HCT116 (cell line): ENCODE measurements around the gene EDEM1. TPM values are rescaled to one million over a fixed set of nuclear protein-coding genes. Genes with fewer than 3 reads are reported as not detected.

Experiments used
- ATAC-seq: fragments of 200-7000 bp; cut with Tn5 transposase; 2 replicates; pipeline ENCODE4 v1.9.1; 2020; ENCODE audit warnings: mild to moderate bottlenecking, moderate library complexity
- BruUV-seq: library from RNA; stranded (reverse); fragments of 400-500 nt; replicated peaks from 2 replicates; lab custom pipeline; 2021; lab: Mats Ljungman, UMichigan
- CTCF ChIA-PET: fragments of 300-600 bp; sonication (Branson Sonifier 250); formaldehyde crosslinking; loops from one replicate; lab custom pipeline; 2021; ENCODE audit warnings: antibody characterized with exemption; lab: Charles Lee
- POLR2A ChIA-PET: fragments of 300-600, 350-600 bp; sonication (Branson Sonifier 250); formaldehyde crosslinking; loops from one replicate; lab custom pipeline; 2021; ENCODE audit warnings: antibody characterized with exemption; lab: Charles Lee
- RAD21 ChIA-PET, 2 experiments: fragments of 300-600 bp; sonication (Branson Sonifier 250); formaldehyde crosslinking; loops; one replicate each; lab custom pipeline; 2023; ENCODE audit warnings: low total read pairs in 2 of 2; ENCODE audit not compliant: uncharacterized antibody in 2 of 2, unreplicated experiment in 2 of 2, low non-redundant PET in 1 of 2; lab: Charles Lee
- DNase-seq: peaks from one replicate; pipeline ENCODE4 v3.0.0-alpha.2; 2010; ENCODE audit warnings: low read depth, low spot score
- H2AFZ ChIP-seq: fragments of 200-600 bp; shearing (Covaris generic), sonication (generic); 2 replicates; pipeline ENCODE4 v1.6.1; 2017; ENCODE audit warnings: low read depth, mixed run types, mixed read lengths, antibody characterized with exemption, low read length; ENCODE audit not compliant: poor library complexity, severe bottlenecking
- H3K27ac ChIP-seq: 2 replicates; pipeline ENCODE4 v1.5.1; 2012; ENCODE audit warnings: low read depth, low read length
- H3K27me3 ChIP-seq: fragments of 200-600 bp; sonication (generic); 2 replicates; pipeline ENCODE4 v1.6.1; 2016; ENCODE audit warnings: mixed run types, low read length, mixed read lengths; ENCODE audit not compliant: insufficient read depth
- H3K36me3 ChIP-seq, 2 experiments: fragments of 200-500 bp in 1 of 2; fragments of 200-600 bp in 1 of 2; sonication (Bioruptor generic) in 1 of 2; sonication (generic) in 1 of 2; 2 replicates each; pipeline versions ENCODE4 v1.5.1 to v1.6.1; 2014 to 2016; ENCODE audit warnings: low read length in 2 of 2, inconsistent platforms in 1 of 2, mixed read lengths in 1 of 2, mixed run types in 1 of 2; ENCODE audit not compliant: insufficient read depth in 2 of 2, control insufficient read depth in 1 of 2
- H3K4me1 ChIP-seq, 2 experiments: fragments of 200-600 bp in 1 of 2; sonication (generic) in 1 of 2; 2 replicates each; pipeline versions ENCODE4 v1.5.1 to v1.6.1; 2012 to 2017; ENCODE audit warnings: low read length in 2 of 2, inconsistent platforms in 1 of 2, mild to moderate bottlenecking in 1 of 2, mixed read lengths in 1 of 2, mixed run types in 1 of 2, moderate library complexity in 1 of 2; ENCODE audit not compliant: insufficient read depth in 2 of 2, control insufficient read depth in 1 of 2
- H3K4me2 ChIP-seq: fragments of 200-600 bp; sonication (generic); 2 replicates; pipeline ENCODE4 v1.6.1; 2017; ENCODE audit warnings: mixed run types, low read length, mixed read lengths
- H3K4me3 ChIP-seq, 2 experiments: fragments of 200-600 bp in 1 of 2; sonication (generic) in 1 of 2; replicated peaks in 1 of 2; 2 replicates each; pipeline ENCODE4 v1.5.1; 2011 to 2016; ENCODE audit warnings: low read length in 2 of 2, control low read depth in 1 of 2, low read depth in 1 of 2, mild to moderate bottlenecking in 1 of 2, mixed read lengths in 1 of 2, mixed run types in 1 of 2
- H3K79me2 ChIP-seq: fragments of 200-600 bp; sonication (generic); 2 replicates; pipeline ENCODE4 v1.6.1; 2017; ENCODE audit warnings: mild to moderate bottlenecking, mixed run types, low read length, moderate library complexity, mixed read lengths; ENCODE audit not compliant: insufficient read depth
- H3K9ac ChIP-seq: fragments of 200-600 bp; sonication (generic); 2 replicates; pipeline ENCODE4 v1.6.1; 2016; ENCODE audit warnings: low read length, mixed read lengths
- H3K9me2 ChIP-seq: fragments of 200-600 bp; sonication (generic), shearing (Covaris generic); 2 replicates; pipeline ENCODE4 v1.6.1; 2017; ENCODE audit warnings: mixed run types, mild to moderate bottlenecking, moderate library complexity; ENCODE audit not compliant: insufficient read depth
- H3K9me3 ChIP-seq, 2 experiments: fragments of 200-500 bp in 1 of 2; fragments of 200-600 bp in 1 of 2; sonication (Bioruptor generic) in 1 of 2; sonication (generic) in 1 of 2; 2 replicates each; pipeline ENCODE4 v1.6.1; 2014 to 2017; ENCODE audit warnings: low read length in 2 of 2, mixed read lengths in 2 of 2, inconsistent platforms in 1 of 2, low read depth in 1 of 2, mild to moderate bottlenecking in 1 of 2, mixed run types in 1 of 2, moderate library complexity in 1 of 2; ENCODE audit not compliant: control insufficient read depth in 1 of 2, insufficient read depth in 1 of 2
- H4K20me1 ChIP-seq: fragments of 200-600 bp; sonication (generic), shearing (Covaris generic); 2 replicates; pipeline ENCODE4 v1.6.1; 2017; ENCODE audit warnings: mixed run types, mild to moderate bottlenecking, moderate library complexity; ENCODE audit not compliant: insufficient read depth
- ATF3 ChIP-seq: IDR thresholded peaks from 2 replicates; pipeline ENCODE4 v1.6.1; 2012
- CBX3 ChIP-seq: IDR thresholded peaks from 2 replicates; pipeline ENCODE4 v1.6.1; 2012; ENCODE audit warnings: low read depth
- CEBPB ChIP-seq: IDR thresholded peaks from 2 replicates; pipeline ENCODE4 v1.6.1; 2012; ENCODE audit warnings: low read depth
- EGR1 ChIP-seq: IDR thresholded peaks from 2 replicates; pipeline ENCODE4 v1.6.1; 2012; ENCODE audit warnings: low read depth
- ELF1 ChIP-seq: IDR thresholded peaks from 2 replicates; pipeline ENCODE4 v1.6.1; 2012; ENCODE audit warnings: low read depth, borderline replicate concordance
- FOSL1 ChIP-seq: IDR thresholded peaks from 2 replicates; pipeline ENCODE4 v1.6.1; 2012; ENCODE audit warnings: low read depth
- POLR2A ChIP-seq: IDR thresholded peaks from 2 replicates; pipeline ENCODE4 v1.7.0; 2011; ENCODE audit warnings: borderline replicate concordance; ENCODE audit not compliant: insufficient read depth, insufficient read length; ENCODE audit errors: extremely low read depth
- POLR2AphosphoS5 ChIP-seq: IDR thresholded peaks from 2 replicates; pipeline ENCODE4 v1.6.1; 2011; ENCODE audit warnings: mild to moderate bottlenecking, low read depth, low read length, moderate library complexity
- RAD21 ChIP-seq: IDR thresholded peaks from 2 replicates; pipeline ENCODE4 v1.6.1; 2012; ENCODE audit warnings: low read depth, mild to moderate bottlenecking
- REST ChIP-seq: IDR thresholded peaks from 2 replicates; pipeline ENCODE4 v1.6.1; 2012; ENCODE audit warnings: low read depth
- SP1 ChIP-seq: IDR thresholded peaks from 2 replicates; pipeline ENCODE4 v1.6.1; 2012; ENCODE audit warnings: low read depth
- SRF ChIP-seq: IDR thresholded peaks from 2 replicates; pipeline ENCODE4 v1.6.1; 2012; ENCODE audit warnings: low read depth
- TCF7L2 ChIP-seq: IDR thresholded peaks from 2 replicates; pipeline ENCODE4 v1.7.0; 2011; ENCODE audit warnings: borderline replicate concordance, inconsistent platforms; ENCODE audit not compliant: insufficient read depth, insufficient read length; ENCODE audit errors: extremely low read depth
- YY1 ChIP-seq: IDR thresholded peaks from 2 replicates; pipeline ENCODE4 v1.6.1; 2011; ENCODE audit warnings: low read length, low read depth, moderate library complexity, mild to moderate bottlenecking; ENCODE audit not compliant: insufficient replicate concordance; ENCODE audit errors: extremely low read depth
- ZBTB33 ChIP-seq: IDR thresholded peaks from 2 replicates; pipeline ENCODE4 v1.6.1; 2011; ENCODE audit warnings: mild to moderate bottlenecking, low read length, moderate library complexity; ENCODE audit not compliant: insufficient replicate concordance; ENCODE audit errors: extremely low read depth
- ZFX ChIP-seq: fragments of 450-650 bp; IDR thresholded peaks from 2 replicates; pipeline ENCODE4 v1.6.1; 2017
- ZNF274 ChIP-seq: fragments of 200-500 bp; sonication (Bioruptor generic); IDR thresholded peaks from 2 replicates; pipeline ENCODE4 v1.6.1; 2014; ENCODE audit warnings: mild to moderate bottlenecking, low read depth, low read length, inconsistent platforms
- intact Hi-C: fragments of 100-400 bp; cut with micrococcal nuclease; formaldehyde crosslinking; loops from 2 replicates; pipeline ENCODE4 v1.10.0; 2022
- total RNA-seq: library from RNA; stranded (reverse); gene quantifications from one replicate; pipeline ENCODE4 v1.2.1, GENCODE V29; 2021; ENCODE audit not compliant: unreplicated experiment

EDEM1 gene
- total RNA-seq, 1 experiment from 2014 or later = 23.7 TPM

GRCh38 chr3:5227812-5228211, 40.3 kb downstream of the EDEM1 start:
- ATAC-seq (no peak), DNase-seq (no peak)
- RAD21 ChIA-PET = no interaction called here
- BruUV-seq = no TSS peak
- H3K27ac ChIP-seq = no peak overlapping the region
- H3K27me3 ChIP-seq = peaks cover 18% of the 10 kb centered on the region; the same call in 1 of the 2 replicates
- no peaks in the 10 kb centered on the region for H4K20me1 ChIP-seq
- no peaks in the 10 kb centered on the region for H3K4me1 ChIP-seq
- H3K36me3 ChIP-seq = no peaks in the 10 kb centered on the region
- H3K79me2 ChIP-seq = no peaks in the 10 kb centered on the region
- H3K4me2 ChIP-seq = no peak overlapping the region
- H2AFZ ChIP-seq = no peak overlapping the region
- no peaks in the 10 kb centered on the region for H3K9me2 ChIP-seq
- no peak for TF ChIP-seq ZFX
- no peak overlapping the region for H3K4me3 ChIP-seq
- POLR2A ChIA-PET = no interaction called here
- no peaks in the 10 kb centered on the region for H3K9me3 ChIP-seq
- intact Hi-C loops = loop anchor here (10.0 kb wide), 1 partner anchor 573 kb away; no protein-coding TSS in a partner anchor
- CTCF ChIA-PET = no interaction called here
- no peak overlapping the region for H3K9ac ChIP-seq

GRCh38 chr3:5229414-5229813, 41.9 kb downstream of the EDEM1 start:
- Histone ChIP-seq H3K4me1 (no peaks in the 10 kb centered on the region), H3K27ac (no peak overlapping the region), H2AFZ (no peak overlapping the region), H3K79me2 (no peaks in the 10 kb centered on the region), H3K4me2 (no peak overlapping the region), H3K9me3 (no peaks in the 10 kb centered on the region), H4K20me1 (no peaks in the 10 kb centered on the region), H3K9ac (no peak overlapping the region), H3K4me3 (no peak overlapping the region), H3K36me3 (no peaks in the 10 kb centered on the region), H3K9me2 (no peaks in the 10 kb centered on the region), H3K27me3 (peaks cover 18% of the 10 kb centered on the region; the same call in 1 of the 2 replicates)
- DNase-seq = no peak
- ChIA-PET POLR2A (no interaction called here), CTCF (no interaction called here), RAD21 (no interaction called here)
- no peak for ATAC-seq
- intact Hi-C loops = loop anchor here (10.0 kb wide), 1 partner anchor 575 kb away; no protein-coding TSS in a partner anchor
- no TSS peak for BruUV-seq
- TF ChIP-seq ATF3 (no peak), EGR1 (no peak), POLR2A (no peak), SRF (no peak), ZFX (no peak), FOSL1 (no peak), YY1 (no peak), ZNF274 (no peak), TCF7L2 (no peak), SP1 (no peak), RAD21 (no peak), ZBTB33 (no peak), CEBPB (no peak), CBX3 (no peak), ELF1 (no peak), REST (no peak), POLR2AphosphoS5 (no peak)
